HG03521 (cell line): Measurements from ENCODE around the gene SEC14L5.

Experiments used
- ATAC-seq: cut with Tn5 transposase; IDR thresholded peaks from one replicate; pipeline ENCODE4 v1.9.1; 2021; ENCODE audit warnings: mild to moderate bottlenecking, moderate library complexity; ENCODE audit not compliant: unreplicated experiment

SEC14L5 gene

DNA sequence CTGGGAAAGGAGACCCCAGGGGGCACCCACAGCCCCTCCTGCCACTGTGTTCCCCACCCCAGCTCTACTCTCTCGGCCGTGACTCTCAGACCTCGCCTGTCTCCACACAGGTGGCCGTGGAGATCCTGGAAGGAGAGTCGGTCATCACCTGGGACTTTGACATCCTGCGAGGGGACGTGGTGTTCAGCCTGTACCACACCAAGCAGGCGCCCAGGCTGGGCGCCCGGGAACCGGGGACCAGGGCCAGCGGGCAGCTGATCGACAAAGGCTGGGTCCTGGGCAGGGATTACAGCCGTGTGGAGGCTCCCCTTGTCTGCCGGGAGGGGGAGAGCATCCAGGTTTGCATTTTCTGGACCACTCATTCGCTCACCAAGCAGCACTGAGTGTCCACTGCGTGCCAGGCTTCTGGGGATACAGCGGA is 50.2 kb downstream of the SEC14L5 start:
- ATAC-seq: no peak

DNA sequence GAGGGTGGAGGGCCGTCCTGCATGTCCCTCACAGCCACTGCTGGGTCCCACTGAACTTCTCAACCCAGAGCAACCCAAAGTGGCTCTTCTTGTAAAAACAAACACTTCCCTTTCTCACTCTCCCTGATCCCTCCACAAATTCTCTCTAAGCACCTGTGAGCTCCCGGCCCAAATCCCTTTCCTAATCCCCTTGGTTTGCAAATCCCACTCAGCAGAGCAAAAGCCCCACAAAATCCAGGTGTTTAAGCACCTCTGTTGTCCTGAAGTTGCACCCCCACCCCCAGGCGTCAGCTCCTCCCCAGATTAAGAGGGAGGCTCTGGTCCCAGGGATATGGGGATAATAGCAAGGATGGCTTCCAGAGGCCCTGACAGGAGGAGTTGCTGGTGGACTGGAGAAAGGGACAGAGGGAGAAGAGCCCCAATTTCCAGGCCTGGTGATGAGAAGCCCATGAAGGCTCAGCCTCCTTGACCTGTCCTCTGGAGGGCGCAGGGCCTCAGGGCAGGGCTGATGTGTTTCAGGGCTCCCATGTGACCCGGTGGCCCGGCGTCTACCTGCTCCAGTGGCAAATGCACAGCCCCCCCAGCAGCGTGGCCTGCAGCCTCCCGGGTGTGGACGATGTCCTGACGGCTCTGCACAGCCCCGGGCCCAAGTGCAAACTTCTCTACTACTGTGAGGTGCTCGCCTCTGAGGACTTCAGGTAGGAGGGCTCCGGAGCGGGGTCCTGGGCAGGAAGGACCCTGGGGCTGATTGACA is 52.6 kb downstream of the SEC14L5 start:
- ATAC-seq: no peak

DNA sequence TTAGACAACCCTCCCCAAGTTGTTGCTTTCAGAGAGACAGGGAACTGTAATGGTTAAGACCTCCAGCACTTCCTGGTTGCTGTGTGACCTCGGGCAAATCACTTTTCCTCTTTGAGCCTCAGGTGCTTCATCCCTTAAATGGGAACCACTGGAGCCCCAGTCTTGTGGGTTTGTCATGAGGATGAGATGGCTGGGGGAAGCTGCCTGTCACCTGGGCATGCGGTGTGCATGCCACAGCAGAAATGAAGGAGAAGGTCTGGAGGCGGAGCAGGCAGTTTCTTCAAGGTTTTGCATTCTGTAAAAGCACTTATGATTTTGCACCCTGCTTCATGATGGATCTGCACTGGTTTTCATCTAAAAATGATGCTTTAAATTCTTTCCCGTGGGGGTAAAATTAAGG is 53.5 kb downstream of the SEC14L5 start:
- no peak for ATAC-seq

DNA sequence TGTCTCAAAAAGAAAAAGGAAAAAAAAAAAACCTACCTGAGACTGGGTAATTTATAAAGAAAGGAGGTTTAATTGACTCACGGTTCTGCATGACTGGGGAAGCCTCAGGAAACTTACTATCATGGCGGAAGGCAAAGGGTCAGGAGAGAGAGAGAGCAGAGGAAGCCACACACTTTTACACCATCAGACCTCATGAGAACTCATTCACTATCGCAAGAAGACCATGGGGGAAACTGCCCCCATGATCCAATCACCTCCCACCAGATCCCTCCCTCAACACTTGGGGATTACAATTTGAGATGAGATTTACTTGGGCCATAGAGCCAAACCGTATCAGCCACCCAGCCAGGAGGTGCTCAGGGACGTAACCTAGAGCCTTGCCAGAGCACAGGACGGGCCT is 54.8 kb downstream of the SEC14L5 start:
- ATAC-seq: no peak

DNA sequence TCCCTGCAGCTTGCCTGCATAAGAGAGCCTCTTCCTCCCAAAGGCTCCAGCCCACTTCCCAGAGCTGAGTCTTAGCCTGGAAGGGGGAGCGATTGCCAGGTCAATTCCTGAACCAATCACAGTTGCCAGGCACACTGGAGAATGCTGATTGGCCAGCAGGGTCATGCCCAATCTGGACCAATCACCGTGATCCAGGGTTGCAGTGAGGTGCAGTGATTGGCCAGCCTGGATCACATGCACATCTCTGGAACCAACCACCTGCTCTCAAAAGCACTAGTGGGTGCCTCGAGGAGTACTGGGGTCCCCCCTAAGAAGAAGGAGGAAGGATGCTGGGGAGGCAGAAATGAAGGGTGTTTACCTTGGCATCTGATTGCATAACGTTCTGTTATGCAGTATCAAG is 57.2 kb downstream of the SEC14L5 start:
- no peak for ATAC-seq

GRCh38 chr16:5015887-5016286 is 57.8 kb downstream of the SEC14L5 start:
- ATAC-seq: no peak

- ATAC-seq: no peak
Observed at GRCh38 chr16:5016967-5017677, 59.0 kb downstream of the SEC14L5 start.

DNA sequence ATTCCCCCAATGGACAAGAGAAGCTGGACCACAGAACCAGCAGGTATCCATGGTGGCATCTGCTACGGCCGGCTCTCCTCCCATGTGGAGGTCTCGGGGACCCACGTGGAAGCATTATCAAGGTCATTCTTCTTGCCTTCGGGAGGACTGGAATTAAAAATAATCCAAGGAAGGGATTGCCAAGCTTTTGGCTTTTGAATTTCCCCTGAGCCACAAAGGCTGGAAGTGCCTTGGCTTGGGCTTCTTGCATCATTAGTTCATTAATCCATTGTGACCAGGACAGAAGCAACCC is 59.5 kb downstream of the SEC14L5 start:
- no peak for ATAC-seq

DNA sequence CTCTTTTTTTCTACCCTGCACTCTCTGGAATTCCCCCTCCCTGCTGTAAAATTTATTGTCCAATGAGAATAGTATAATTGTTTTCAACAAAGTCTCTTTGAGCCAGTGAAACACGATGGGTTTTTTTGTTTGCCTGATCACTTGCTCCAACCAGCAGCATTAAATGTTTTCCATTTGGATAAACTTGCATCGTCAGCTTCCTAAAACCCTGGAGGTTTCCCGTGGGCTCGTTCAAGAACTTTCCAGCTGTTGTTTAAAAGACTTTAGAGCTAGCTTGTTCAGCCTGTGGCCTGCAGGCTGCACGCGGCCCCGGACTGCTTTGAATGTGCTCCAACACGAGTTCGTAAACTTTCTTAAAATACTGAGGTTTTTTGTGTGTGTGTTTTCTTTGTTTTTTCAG is 60.7 kb downstream of the SEC14L5 start:
- ATAC-seq: no peak

DNA sequence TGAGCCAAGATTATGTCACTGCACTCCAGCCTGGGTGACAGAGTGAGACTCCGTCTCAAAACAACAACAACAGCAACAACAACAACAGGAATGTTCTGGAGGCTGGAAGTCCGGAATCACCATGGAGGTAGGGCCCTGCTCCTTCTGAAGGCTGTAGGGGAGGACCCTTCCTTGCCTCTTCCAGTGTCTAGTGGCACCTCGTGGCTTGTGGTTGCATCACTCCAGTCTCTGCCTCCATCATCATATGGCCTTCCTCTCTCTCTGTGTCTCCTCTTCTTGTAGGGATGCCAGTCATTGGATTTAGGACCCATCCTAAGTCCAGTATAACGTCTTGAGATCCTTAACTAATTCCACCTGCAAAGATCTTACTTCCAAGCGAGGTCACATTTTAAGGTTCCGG is 61.6 kb downstream of the SEC14L5 start:
- ATAC-seq: no peak

DNA sequence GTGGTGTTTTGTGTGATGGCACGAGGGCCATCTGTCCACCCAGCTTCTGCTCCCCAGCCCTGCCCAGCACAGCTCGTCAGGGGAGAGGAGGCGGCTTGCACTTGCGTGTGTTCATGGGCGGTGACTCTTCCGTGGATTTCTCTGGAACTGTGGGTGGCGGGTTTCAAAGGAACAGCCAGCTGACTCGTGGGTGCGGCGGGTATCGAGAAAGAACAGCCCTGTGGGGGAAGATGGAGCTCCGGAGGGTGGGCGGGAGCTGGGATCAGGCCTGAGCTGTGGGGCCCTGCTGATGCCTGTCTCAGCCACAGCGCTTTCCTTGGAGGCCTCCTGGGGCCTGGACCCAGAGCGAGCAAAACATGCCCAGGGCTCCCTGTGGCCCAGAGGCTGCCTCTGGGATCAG is 62.4 kb downstream of the SEC14L5 start:
- no peak for ATAC-seq

DNA sequence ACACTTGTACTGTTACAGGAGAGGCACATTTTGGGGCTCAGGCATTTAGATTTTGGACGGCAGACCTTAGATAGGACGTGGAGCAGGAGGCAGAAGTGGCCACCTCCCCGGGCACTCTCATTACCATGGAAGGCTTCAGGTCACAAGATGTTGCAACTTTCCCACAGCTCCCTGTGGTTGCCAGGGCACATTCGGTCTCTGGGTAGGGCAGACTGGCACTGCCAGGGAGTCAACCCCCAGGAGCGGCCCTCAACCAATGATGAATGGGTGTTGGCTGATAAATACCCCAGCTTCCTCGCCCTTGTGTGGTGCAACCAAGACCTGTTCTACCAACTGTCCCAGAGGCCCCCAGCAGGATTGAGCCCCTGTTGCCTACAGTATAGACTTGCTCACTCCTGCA is 64.4 kb downstream of the SEC14L5 start:
- ATAC-seq: no peak

- ATAC-seq: no peak
Observed at GRCh38 chr16:5024632-5025031, 66.5 kb downstream of the SEC14L5 start.

GRCh38 chr16:5025171-5025632 is 67.1 kb downstream of the SEC14L5 start:
- ATAC-seq: no peak

GRCh38 chr16:5026664-5027063 is 68.5 kb downstream of the SEC14L5 start:
- ATAC-seq: no peak

GRCh38 chr16:5027086-5027485 is 69.0 kb downstream of the SEC14L5 start:
- ATAC-seq: no peak

- ATAC-seq: no peak
Observed at GRCh38 chr16:5027575-5028235, 69.6 kb downstream of the SEC14L5 start.

DNA sequence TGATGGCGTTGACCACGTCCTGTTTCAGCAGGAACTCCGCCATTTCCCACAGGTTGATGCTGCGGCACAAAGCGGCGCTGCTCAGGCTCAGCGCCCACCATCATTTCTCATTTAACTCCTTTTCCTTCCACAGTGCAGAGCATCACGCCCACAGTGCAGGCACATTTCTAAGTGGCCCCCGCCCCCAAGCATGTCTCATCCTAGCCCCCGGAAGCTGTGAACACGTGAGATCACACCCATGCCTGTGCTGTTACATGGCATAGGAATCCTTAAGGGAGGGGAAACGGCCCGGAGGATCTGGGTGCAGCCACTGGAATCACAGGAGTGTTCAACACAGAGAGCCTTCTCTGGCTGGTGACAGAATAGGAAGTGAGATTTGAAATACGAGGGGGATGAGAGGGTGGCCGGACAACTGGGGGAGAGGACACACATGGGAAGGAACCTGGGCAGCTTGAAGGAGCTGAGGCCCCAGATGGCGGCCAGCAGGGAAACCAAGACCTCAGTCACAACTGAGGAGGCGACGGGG is 70.9 kb downstream of the SEC14L5 start:
- no peak for ATAC-seq

- ATAC-seq: no peak
Observed at GRCh38 chr16:5030251-5030870, 72.2 kb downstream of the SEC14L5 start.

DNA sequence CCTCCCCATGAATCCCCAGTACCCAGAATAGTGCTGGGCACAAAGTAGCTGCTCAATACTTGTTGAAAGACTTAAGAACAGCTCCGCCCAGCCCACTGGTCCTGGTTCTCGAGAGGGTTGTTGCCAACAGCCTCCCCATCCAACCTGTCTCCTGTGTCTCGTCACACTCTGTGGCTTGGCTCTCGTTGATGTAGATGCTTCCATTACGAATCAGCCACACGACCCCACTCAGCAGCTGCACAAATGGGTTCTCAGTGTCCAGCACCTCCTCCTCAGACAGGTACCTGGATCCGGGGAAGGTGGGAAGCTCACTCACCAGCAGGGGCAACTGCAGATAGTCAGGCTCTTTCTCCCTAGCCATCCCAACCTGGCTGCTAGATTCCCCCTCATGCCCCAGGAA is 73.5 kb downstream of the SEC14L5 start:
- no peak for ATAC-seq

DNA sequence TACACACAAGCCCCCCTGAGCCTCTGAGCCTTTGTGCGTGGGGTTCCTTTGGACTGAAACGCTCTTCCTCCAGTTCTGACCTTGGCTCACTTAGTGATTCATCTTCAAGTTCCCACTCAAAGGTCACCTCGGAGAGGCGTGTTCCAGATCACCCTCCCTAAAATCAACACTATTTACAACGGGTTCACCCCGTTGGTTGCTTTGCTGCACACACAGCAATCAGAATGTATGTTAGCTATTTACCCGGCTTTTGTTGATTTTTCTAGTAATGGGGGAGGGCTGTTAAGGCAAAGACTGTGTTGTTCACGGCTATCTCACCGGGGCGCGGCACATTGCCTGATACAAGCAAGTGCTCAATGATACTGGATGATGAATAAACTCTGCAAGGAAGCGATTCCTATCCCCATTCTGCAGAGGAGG is 74.6 kb downstream of the SEC14L5 start:
- ATAC-seq: no peak
